Measurements from ENCODE around the gene MAD1L1. TPM values are rescaled to one million over a fixed set of nuclear protein-coding genes. Genes with fewer than 3 reads are reported as not detected.

Gene MAD1L1
- total and polyA plus RNA-seq, 2 of the 4 experiments (the other 2 are of a cell fraction): 29.0 to 40.9 TPM

DNA sequence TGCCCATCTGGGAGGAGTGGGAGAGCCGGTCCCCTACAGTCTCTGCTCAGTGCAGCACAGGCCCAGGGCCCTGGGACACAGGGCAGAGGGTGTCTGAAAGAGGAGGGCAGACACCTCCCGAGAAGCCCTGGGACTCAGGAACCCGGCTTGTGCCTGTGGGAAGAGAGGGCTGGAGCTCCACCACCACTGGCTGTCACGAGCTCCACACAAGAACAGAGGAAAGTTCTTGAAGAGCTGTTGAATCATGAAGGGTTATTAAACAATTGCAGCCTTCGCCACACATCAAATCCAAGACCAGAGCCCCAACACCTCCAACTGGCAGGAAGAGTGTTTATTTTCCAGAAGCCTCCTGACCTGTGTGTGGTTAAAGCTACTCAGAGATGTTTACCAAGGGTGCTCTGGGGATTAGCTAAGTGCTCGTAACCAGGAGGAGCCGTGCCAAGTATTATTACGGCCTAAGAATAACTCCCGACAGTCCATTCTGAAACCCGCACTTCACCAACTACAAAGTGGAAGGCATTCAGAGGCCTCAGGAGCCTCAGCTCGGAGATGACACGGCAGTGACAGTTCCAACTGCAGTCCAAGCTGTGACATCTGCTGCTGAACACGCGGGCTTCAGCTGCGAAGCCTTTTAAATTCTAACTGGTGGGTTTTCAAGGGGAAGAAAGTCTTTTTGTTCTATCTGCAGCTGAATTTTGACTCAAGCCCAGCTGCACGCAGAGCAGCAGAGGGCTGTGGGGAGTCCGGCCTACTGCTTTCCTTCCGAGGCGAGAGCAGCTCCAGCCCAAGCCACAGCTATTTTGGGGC, 75.1 kb downstream of the MAD1L1 start:
- Histone ChIP-seq H4K5ac (ENCODE audit: low read depth, low read length) (no peak overlapping the region), H3K27me3 (ENCODE audit: control insufficient read depth, insufficient read depth, low read length) (no peaks in the 10 kb centered on the region; the same call in 1 of the 2 replicates), H3K23ac (ENCODE audit: low read depth, low read length) (peak overlapping the region; percentile 36; the same call in 1 of the 2 replicates), H3K4me2 (ENCODE audit: low read depth, low read length) (peak overlapping the region; percentile 44; the same call in 1 of the 2 replicates), H4K20me1 (ENCODE audit: insufficient read depth, low read length) (peaks cover 40% of the 10 kb centered on the region), H4K8ac (ENCODE audit: low read depth in 2 of 2, low read length in 2 of 2) (no peak overlapping the region), H2AK5ac (ENCODE audit: low read depth, low read length) (0 out of 2 replicates have a peak overlapping the region, but pooled peaks have one; percentile 57), H3K9ac (ENCODE audit: low read depth, low read length) (no peak overlapping the region), H3K14ac (replicated peaks; ENCODE audit: low read depth, low read length) (0 out of 2 replicates have a peak overlapping the region, but pooled peaks have one; percentile 10), H2BK120ac (ENCODE audit: low read depth, low read length) (no peak overlapping the region), H3K9me3 (ENCODE audit: control insufficient read depth, insufficient read depth, low read length) (no peaks in the 10 kb centered on the region), H2AFZ (replicated peaks; ENCODE audit: low read length, poor library complexity) (peak overlapping the region; percentile 60), H3K27ac (ENCODE audit: insufficient read depth, low read length) (no peak overlapping the region; the same call in 1 of the 2 replicates), H2BK5ac (ENCODE audit: low read depth, low read length, poor library complexity, severe bottlenecking) (no peak overlapping the region), H2AK9ac (replicated peaks; ENCODE audit: low read depth, low read length, poor library complexity) (peak overlapping the region; percentile 37), H3K4me3 (ENCODE audit: insufficient read depth, low read depth, low read length) (no peak overlapping the region), H3K4me1 (ENCODE audit: control insufficient read depth, insufficient read depth, low read length) (peaks cover 13% of the 10 kb centered on the region), H3K56ac (ENCODE audit: extremely low read depth, insufficient read depth, low read length) (no peak overlapping the region), H3K4ac (ENCODE audit: low read depth, low read length) (no peak overlapping the region), H2BK15ac (ENCODE audit: low read depth, low read length) (no peak overlapping the region), H2BK20ac (ENCODE audit: low read depth, low read length) (no peak overlapping the region), H4K91ac (ENCODE audit: insufficient read depth, low read depth, low read length) (no peak overlapping the region), H3K79me1 (ENCODE audit: low read depth in 1 of 2, low read length in 2 of 2) (peaks cover 13 to 31% of the 10 kb centered on the region in 2 experiments), H3K36me3 (ENCODE audit: control insufficient read depth, insufficient read depth, low read length) (peaks cover 4% of the 10 kb centered on the region), H3K18ac (ENCODE audit: low read depth, low read length) (no peak overlapping the region), H3K9me1 (ENCODE audit: insufficient read depth, low read length) (peaks cover 7% of the 10 kb centered on the region)
- BruUV-seq (replicated peaks): no TSS peak
- in situ Hi-C loops (cut with MboI; ENCODE audit: low sequenced_read_pairs) (no loop called here), intact Hi-C loops (cut with micrococcal nuclease) (no loop called here), dilution Hi-C loops (cut with HindIII; ENCODE audit: low sequenced_read_pairs, unreplicated experiment) (no loop called here)
- ATAC-seq (ENCODE audit: low read depth) (peak; percentile 94), DNase-seq (peak; percentile 96)
- WGBS, 2 experiments (ENCODE audit: extremely low coverage in 2 of 2, insufficient read length in 1 of 2): 33% methylated on average over 6 of the region's 19 CpGs; no CpG with 5 or more reads in 1 of the 2 experiments
- ChIA-PET CTCF (interaction anchor here (0.8 kb wide), 1 partner anchor 30 kb away, joined by 3 read pairs; no protein-coding TSS in a partner anchor), POLR2A (ENCODE audit: unreplicated experiment) (no interaction called here)
- TF ChIP-seq BHLHE40 (IDR thresholded peaks at IDR 0.05; ENCODE audit: low read depth, low read length) (peak; percentile 90), MXI1 (IDR thresholded peaks at IDR 0.05; ENCODE audit: borderline replicate concordance, low read depth, low read length) (0 out of 2 replicates have a peak, but pooled peaks have one; percentile 5), NFE2L2 (IDR thresholded peaks at IDR 0.05; ENCODE audit: low read depth, low read length) (no peak), MAZ (IDR thresholded peaks at IDR 0.05; ENCODE audit: borderline replicate concordance, low read depth, low read length) (0 out of 2 replicates have a peak, but pooled peaks have one; percentile 25), RFX5 (IDR thresholded peaks at IDR 0.05; ENCODE audit: low read depth, low read length) (no peak), FOS (IDR thresholded peaks at IDR 0.05; ENCODE audit: low read depth, low read length) (peak; percentile 59), RAD21 (IDR thresholded peaks at IDR 0.05; ENCODE audit: low read length) (no peak), CTCF (conservative IDR thresholded peaks at IDR 0.05; ENCODE audit: low read depth, low read length) (0 out of 2 replicates have a peak, but pooled peaks have one; percentile 3), POLR2A (IDR thresholded peaks at IDR 0.05; ENCODE audit: low read depth, low read length) (no peak), SMC3 (IDR thresholded peaks at IDR 0.05; ENCODE audit: low read depth, low read length) (no peak), RCOR1 (IDR thresholded peaks at IDR 0.05; ENCODE audit: insufficient replicate concordance, low read length) (peak; percentile 76), ELK1 (IDR thresholded peaks at IDR 0.05; ENCODE audit: borderline replicate concordance, low read depth, low read length) (no peak), CHD1 (IDR thresholded peaks at IDR 0.05; ENCODE audit: low read depth, low read length) (no peak), MAFK (IDR thresholded peaks at IDR 0.05; ENCODE audit: low read depth, low read length) (no peak), CEBPB (IDR thresholded peaks at IDR 0.05; ENCODE audit: low read depth, low read length) (0 out of 2 replicates have a peak, but pooled peaks have one; percentile 1)
